SIG-M5 treated with dmso at 0.1 percent for 504 hours (cell line): ENCODE results near the gene DRAM1.
"Not testable (repeated sequence)": the region's sequence is repeated elsewhere in the genome, so short reads cannot be mapped to it uniquely, and the experiment has no call there.

Source experiments
- DNase-seq: peaks from one replicate; lab custom pipeline; 2025; ENCODE audit not compliant: unreplicated experiment; lab: John Stamatoyannopoulos, UW

DRAM1 gene

GRCh38 chr12:101858361-101858760 lies 19.0 kb upstream of the DRAM1 start:
- DNase-seq: no peak

GRCh38 chr12:101859664-101860607 lies 17.4 kb upstream of the DRAM1 start:
- no peak for DNase-seq

DNA sequence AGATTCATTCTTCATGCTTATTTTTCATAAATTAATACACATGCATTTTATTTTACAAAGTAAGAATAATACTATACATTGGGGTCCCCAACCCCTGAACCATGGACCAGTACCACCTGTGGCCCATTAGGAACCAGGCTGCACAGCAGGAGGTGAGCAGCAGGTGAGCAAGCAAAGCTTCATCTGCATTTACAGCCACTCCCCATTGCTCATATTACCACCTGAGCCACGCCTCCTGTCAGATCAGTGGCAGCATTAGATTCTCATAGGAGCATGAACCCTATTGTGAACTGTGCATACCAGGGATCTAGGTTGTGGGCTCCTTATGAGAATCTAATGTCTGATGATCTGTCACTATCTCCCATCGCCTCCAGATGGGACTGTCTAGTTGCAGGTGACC lies 15.7 kb upstream of the DRAM1 start:
- not testable (repeated sequence) for DNase-seq

DNA sequence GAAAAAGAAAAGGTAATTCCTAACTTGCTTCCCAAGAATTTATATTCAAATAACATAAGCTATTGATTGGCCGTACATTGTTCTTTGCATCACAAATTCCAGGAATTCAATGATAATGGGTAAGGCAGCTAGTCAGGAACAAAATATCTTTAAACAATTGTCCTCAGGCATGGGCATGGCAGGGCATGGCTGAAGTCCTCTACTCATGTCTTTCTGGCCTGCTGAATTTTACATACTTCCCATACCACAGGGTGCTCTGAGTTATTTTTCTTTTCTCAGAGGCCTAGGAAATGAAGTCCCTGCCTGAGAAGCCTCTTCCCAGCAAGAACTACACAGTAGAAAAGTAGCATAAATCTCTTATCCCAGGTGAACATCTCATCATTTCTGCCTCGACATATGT lies 15.1 kb upstream of the DRAM1 start:
- DNase-seq: no peak

- DNase-seq: no peak
These were observed 13.4 kb upstream of the DRAM1 start for GRCh38 chr12:101863981-101864380.

GRCh38 chr12:101866615-101867373 lies 10.6 kb upstream of the DRAM1 start:
- no peak for DNase-seq

DNA sequence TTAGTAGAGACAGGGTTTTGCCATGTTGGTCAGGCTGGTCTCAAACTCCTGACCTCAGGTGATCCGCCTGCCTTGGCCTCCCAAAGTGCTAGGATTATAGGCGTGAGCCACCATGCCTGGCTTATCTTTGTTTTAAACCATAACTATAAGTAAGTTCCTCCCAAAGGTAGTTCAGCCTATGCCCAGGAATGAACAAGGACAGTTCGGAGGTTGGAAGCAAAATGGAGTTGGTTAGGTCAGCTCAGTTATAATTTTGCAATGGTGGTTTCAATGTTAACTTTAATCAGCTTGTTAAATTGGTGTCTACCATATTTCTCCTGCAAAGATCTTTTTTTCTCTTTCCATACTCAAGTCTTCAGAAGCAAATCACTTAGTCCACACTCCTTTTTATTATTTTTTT lies 9.8 kb upstream of the DRAM1 start:
- DNase-seq: not testable (repeated sequence)

- DNase-seq: no peak
These were observed 6.5 kb upstream of the DRAM1 start for GRCh38 chr12:101870925-101871324.

GRCh38 chr12:101875162-101875561 lies 2.2 kb upstream of the DRAM1 start:
- DNase-seq: no peak

DNA sequence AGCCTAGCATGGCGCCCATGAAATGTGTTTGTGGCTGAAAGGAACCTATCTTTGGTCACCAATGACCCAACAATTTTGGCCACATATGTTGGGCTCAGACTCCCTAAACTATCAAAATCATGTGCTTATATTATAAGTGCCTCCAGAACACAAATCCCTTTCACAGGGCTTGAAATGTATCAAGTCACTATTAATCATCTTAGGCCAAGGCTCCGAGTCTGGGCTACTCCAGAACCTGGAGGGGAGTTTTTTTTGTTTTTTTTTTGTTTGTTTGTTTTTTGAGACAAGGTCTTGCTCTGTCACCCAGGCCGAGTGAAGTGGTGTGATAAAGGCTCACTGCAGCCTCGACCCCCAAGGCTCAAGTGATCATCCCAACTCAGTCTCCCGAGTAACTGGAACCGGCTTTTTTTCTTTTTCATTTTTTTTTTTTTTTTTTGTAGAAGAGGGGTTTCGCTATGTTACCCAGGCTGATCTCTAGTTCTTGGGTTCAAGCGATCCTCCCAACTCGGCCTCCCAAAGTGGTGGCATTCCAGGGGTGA lies 989 bp upstream of the DRAM1 start:
- DNase-seq: no peak

GRCh38 chr12:101877806-101878242 lies 444 bp downstream of the DRAM1 start:
- DNase-seq: no peak

- no peak for DNase-seq
These were observed 952 bp downstream of the DRAM1 start for GRCh38 chr12:101878243-101878821.

DNA sequence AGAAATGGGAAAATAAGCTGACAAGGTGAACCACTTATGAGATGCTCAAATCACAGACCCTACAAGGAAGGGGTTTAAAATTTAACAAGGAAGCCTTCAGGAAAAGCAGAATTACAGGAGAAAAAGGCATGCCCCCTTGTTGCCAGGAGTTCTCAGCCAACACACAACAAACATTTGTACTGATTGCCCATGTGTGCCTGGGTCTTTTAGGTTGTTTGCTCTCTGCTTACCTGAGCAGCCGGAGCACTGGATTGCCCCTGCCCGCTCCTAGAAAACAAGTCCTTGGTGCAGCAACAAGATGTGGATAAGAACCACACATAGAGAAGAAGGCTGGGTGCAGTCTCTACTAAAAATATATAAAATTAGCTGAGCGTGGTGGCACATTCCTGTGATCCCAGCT lies 3.4 kb downstream of the DRAM1 start:
- DNase-seq: no peak

DNA sequence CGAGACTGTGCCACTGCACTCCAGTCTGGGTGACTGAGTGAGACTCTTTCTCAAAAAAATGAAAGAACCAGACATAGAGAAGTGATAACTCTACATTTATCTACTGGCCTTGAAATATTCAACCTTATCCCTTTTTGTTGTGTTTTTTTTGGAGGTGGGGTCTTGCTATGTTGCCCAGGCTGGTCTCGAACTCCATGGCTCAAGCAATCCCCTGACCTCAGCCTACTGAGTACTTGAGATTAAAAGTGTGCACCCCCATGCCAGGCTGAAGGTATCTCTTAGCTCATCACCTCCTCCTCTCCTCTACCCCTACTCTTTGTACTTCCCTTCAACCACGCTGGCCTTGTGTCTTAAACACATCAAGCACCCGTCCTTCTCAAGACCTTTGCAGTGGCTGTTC lies 3.8 kb downstream of the DRAM1 start:
- no peak for DNase-seq

GRCh38 chr12:101884174-101884573 lies 6.8 kb downstream of the DRAM1 start:
- no peak for DNase-seq

GRCh38 chr12:101884781-101885340 lies 7.5 kb downstream of the DRAM1 start:
- DNase-seq: not testable (repeated sequence)

DNA sequence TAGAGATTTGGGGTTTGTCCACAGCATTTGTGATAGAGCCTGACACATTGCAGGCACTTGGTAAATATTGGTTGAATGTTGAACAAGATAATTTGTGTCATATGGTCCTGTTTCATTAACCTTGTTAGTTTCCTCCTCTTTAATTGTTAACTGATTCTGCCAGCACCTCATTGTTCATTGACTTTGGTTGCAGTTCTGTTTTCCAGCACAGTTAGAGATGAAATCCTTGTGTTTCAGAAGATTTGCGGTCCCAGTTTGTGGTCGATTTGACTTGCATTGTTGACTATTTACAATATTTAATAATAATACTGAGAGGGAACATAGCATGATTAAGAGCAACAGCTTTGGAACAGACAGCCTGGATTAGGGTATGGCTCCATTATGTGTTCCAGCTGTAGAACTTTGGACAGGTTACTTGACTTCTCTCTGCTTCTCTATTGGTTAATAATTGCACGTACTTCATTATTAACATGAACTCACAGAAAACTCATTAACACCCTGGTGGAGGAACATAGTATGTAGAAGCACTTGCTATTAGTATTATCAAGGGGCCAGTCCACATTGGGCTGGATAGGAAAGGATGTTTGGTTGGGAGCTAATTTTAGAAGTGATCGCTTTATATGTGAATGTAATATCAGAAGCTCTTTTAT lies 8.7 kb downstream of the DRAM1 start:
- no peak for DNase-seq

DNA sequence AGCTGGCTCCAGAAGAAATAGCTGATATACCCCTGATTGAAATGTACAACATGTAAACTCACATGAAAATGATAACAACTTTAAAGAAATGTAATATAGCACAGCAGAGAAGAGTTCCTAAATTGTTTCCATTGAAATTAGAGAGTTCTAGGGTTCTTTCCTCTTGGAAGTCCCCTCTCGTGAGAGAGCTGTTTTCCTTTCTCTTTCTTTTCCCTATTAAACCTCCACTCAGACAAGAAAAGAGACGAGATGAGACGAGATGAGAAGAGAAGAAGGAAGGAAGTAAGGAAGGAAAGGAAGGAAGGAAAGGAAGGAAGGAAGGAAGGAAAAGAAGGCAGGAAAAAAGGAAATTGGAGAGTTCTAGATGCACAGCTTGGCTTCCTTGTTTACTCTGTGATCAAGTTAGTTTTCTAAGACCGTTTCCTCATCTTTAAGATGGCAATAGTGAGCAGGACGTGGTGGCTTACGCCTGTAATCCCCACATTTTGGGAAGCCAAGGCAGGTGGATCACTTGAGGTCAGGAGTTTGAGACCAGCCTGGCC lies 11.9 kb downstream of the DRAM1 start:
- no peak for DNase-seq

GRCh38 chr12:101891462-101891971 lies 14.1 kb downstream of the DRAM1 start:
- peak; percentile 89 for DNase-seq

DNA sequence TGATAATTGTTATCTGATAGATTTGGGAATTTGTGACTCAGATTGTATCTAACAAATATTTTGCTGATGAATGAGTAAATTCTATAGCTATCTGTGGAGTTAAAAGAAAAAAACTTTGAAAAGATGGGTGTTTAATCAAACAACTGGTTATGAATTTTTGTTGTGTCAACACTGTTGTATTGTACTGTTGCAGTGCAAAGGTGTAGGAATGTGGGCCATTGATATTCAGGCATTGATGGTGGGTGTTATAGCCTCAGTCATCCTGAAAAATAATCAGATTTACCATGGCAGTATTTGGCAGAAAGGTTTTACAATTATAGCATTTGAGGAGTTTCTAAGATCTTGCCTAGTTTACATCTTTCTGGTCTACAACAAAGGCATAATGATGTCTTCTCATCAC lies 15.4 kb downstream of the DRAM1 start:
- DNase-seq: no peak
